Measurements from ENCODE around the gene RALGPS1.

Gene RALGPS1

GRCh38 chr9:127126971-127127370 is 212.4 kb downstream of the RALGPS1 start:
- H3K27me3 ChIP-seq (ENCODE audit: insufficient read depth, poor library complexity, severe bottlenecking): peaks cover 13% of the 10 kb centered on the region
- no peak overlapping the region for H3K4me3 ChIP-seq (replicated peaks; ENCODE audit: insufficient read depth, low read length)
- TF ChIP-seq CTCF (IDR thresholded peaks at IDR 0.05; ENCODE audit: insufficient read depth, low read length): no peak
- TF ChIP-seq GABPA (IDR thresholded peaks at IDR 0.05; ENCODE audit: low read depth): no peak
- no peak for TF ChIP-seq POLR2AphosphoS5 (IDR thresholded peaks at IDR 0.05; ENCODE audit: low read depth)
- TF ChIP-seq REST (IDR thresholded peaks at IDR 0.05; ENCODE audit: insufficient replicate concordance, low read depth): no peak
- no peak for TF ChIP-seq SPI1 (IDR thresholded peaks at IDR 0.05; ENCODE audit: borderline replicate concordance, low read depth)
- no peak for DNase-seq (ENCODE audit: low read depth in 1 of 2, low spot score in 1 of 2)
- H3K27ac ChIP-seq (replicated peaks): no peak overlapping the region

GRCh38 chr9:127128341-127129072 is 213.9 kb downstream of the RALGPS1 start:
- peaks cover 5% of the 10 kb centered on the region for H3K27me3 ChIP-seq (ENCODE audit: insufficient read depth, poor library complexity, severe bottlenecking)
- no peak overlapping the region for H3K27ac ChIP-seq (replicated peaks)
- no peak for TF ChIP-seq REST (IDR thresholded peaks at IDR 0.05; ENCODE audit: insufficient replicate concordance, low read depth)
- no peak for TF ChIP-seq POLR2AphosphoS5 (IDR thresholded peaks at IDR 0.05; ENCODE audit: low read depth)
- TF ChIP-seq GABPA (IDR thresholded peaks at IDR 0.05; ENCODE audit: low read depth): no peak
- TF ChIP-seq SPI1 (IDR thresholded peaks at IDR 0.05; ENCODE audit: borderline replicate concordance, low read depth): no peak
- no peak for TF ChIP-seq CTCF (IDR thresholded peaks at IDR 0.05; ENCODE audit: insufficient read depth, low read length)
- no peak overlapping the region for H3K4me3 ChIP-seq (replicated peaks; ENCODE audit: insufficient read depth, low read length)
- no peak for DNase-seq (ENCODE audit: low read depth in 1 of 2, low spot score in 1 of 2)

- DNase-seq (ENCODE audit: low read depth in 1 of 2, low spot score in 1 of 2): no peak
Measured at GRCh38 chr9:127129073-127129717, 214.6 kb downstream of the RALGPS1 start.

More at GRCh38 chr9:127129073-127129717, 214.6 kb downstream of the RALGPS1 start:
- no peak overlapping the region for H3K4me3 ChIP-seq (replicated peaks; ENCODE audit: insufficient read depth, low read length)
- no peak overlapping the region for H3K27ac ChIP-seq (replicated peaks)
- peaks cover 5% of the 10 kb centered on the region for H3K27me3 ChIP-seq (ENCODE audit: insufficient read depth, poor library complexity, severe bottlenecking)
- TF ChIP-seq GABPA (IDR thresholded peaks at IDR 0.05; ENCODE audit: low read depth) (no peak), REST (IDR thresholded peaks at IDR 0.05; ENCODE audit: insufficient replicate concordance, low read depth) (no peak), SPI1 (IDR thresholded peaks at IDR 0.05; ENCODE audit: borderline replicate concordance, low read depth) (no peak), POLR2AphosphoS5 (IDR thresholded peaks at IDR 0.05; ENCODE audit: low read depth) (no peak), CTCF (IDR thresholded peaks at IDR 0.05; ENCODE audit: insufficient read depth, low read length) (no peak)
